H1 (cell line): ENCODE results near the gene ADCY5. TPM values are rescaled to one million over a fixed set of nuclear protein-coding genes. Genes with fewer than 3 reads are reported as not detected.

Source experiments
- CHD1 ChIP-seq: IDR thresholded peaks from 2 replicates; pipeline ENCODE4 v1.6.1; 2012; ENCODE audit warnings: low read depth, low read length, improper control_type of control experiment
- FOSL1 ChIP-seq: IDR thresholded peaks from 2 replicates; pipeline ENCODE4 v1.6.1; 2011; ENCODE audit warnings: mild to moderate bottlenecking, low read depth, low read length, moderate library complexity; ENCODE audit not compliant: insufficient read depth
- NANOG ChIP-seq: IDR thresholded peaks from 2 replicates; pipeline ENCODE4 v1.6.1; 2011; ENCODE audit warnings: low read length, low read depth, mild to moderate bottlenecking, inconsistent platforms; ENCODE audit not compliant: insufficient read depth, poor library complexity, severe bottlenecking
- polyA plus RNA-seq, 7 experiments: library from polyadenylated mRNA; depleted of rRNA in 3 of 7; stranded (reverse) in 5 of 7; unstranded in 2 of 7; fragments of >200 nt in 5 of 7; fragments of 200-250 nt in 2 of 7; gene quantifications; 1 replicate in 5 of 7; 2 replicates in 1 of 7; 4 replicates in 1 of 7; pipeline versions ENCODE4 v1.2.1 to v1.2.3, GENCODE V29; 2011 to 2013; ENCODE audit warnings: missing spikeins in 2 of 7, mixed read lengths in 2 of 7
- total RNA-seq: library from RNA; stranded (reverse); fragmentation: NEBNext Ultra II Directional; extraction: Animal tissue kit (Norgen Biotek cat#: 25700); gene quantifications from 2 replicates; pipeline ENCODE4 v1.2.1, GENCODE V29; 2021
- TF ChIP-seq, protein P1 (sequence below): IDR thresholded peaks from 2 replicates; pipeline ENCODE4 v1.6.1; 2012; ENCODE audit warnings: low read length, inconsistent platforms

Gene ADCY5
- total and polyA plus RNA-seq, 2 of the 8 experiments (the other 6 are each of a cell fraction or from before 2014, with no cell fraction given) = 18.9 to 40.8 TPM

GRCh38 chr3:123336441-123336851, 112.4 kb downstream of the ADCY5 start (continued):
- TF ChIP-seq, protein P1, sequence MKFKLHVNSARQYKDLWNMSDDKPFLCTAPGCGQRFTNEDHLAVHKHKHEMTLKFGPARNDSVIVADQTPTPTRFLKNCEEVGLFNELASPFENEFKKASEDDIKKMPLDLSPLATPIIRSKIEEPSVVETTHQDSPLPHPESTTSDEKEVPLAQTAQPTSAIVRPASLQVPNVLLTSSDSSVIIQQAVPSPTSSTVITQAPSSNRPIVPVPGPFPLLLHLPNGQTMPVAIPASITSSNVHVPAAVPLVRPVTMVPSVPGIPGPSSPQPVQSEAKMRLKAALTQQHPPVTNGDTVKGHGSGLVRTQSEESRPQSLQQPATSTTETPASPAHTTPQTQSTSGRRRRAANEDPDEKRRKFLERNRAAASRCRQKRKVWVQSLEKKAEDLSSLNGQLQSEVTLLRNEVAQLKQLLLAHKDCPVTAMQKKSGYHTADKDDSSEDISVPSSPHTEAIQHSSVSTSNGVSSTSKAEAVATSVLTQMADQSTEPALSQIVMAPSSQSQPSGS = no peak
- no peak for TF ChIP-seq CHD1
- no peak for TF ChIP-seq NANOG
- TF ChIP-seq FOSL1 = no peak
